WTC11 (cell line): ENCODE data around the gene SYNM. TPM values are rescaled to one million over a fixed set of nuclear protein-coding genes. Genes with fewer than 3 reads are reported as not detected.

ENCODE experiments used
- ATAC-seq: fragments of 200-7000 bp; cut with Tn5 transposase; 2 replicates; pipeline ENCODE4 v1.10.0; 2021; ENCODE audit warnings: mild to moderate bottlenecking, moderate library complexity
- CTCF ChIA-PET: fragments of 300-600 bp; sonication (Branson Sonifier 250); formaldehyde crosslinking; loops from one replicate; lab custom pipeline; 2021; ENCODE audit warnings: antibody characterized with exemption; lab: Charles Lee
- POLR2A ChIA-PET: fragments of 350-600 bp; sonication (Branson Sonifier 250); formaldehyde crosslinking; loops from one replicate; lab custom pipeline; 2021; ENCODE audit warnings: antibody characterized with exemption; lab: Charles Lee
- DNase-seq: peaks from one replicate; pipeline ENCODE4 v3.0.0; 2021; ENCODE audit warnings: low spot score
- H3K27ac Mint-ChIP-seq: 2 replicates; pipeline ENCODE4 v1.8.0; 2021; ENCODE audit warnings: mixed read lengths
- H3K27me3 Mint-ChIP-seq: 2 replicates; pipeline ENCODE4 v1.8.0; 2021; ENCODE audit warnings: low read depth, mild to moderate bottlenecking, moderate library complexity, mixed read lengths
- H3K36me3 Mint-ChIP-seq: 2 replicates; pipeline ENCODE4 v1.8.0; 2021; ENCODE audit warnings: mixed read lengths
- H3K4me1 Mint-ChIP-seq: 2 replicates; pipeline ENCODE4 v1.8.0; 2022; ENCODE audit warnings: mixed read lengths
- H3K4me3 Mint-ChIP-seq: 2 replicates; pipeline ENCODE4 v1.8.0; 2021; ENCODE audit warnings: mild to moderate bottlenecking, moderate library complexity, mixed read lengths
- H3K9me3 Mint-ChIP-seq: 2 replicates; pipeline ENCODE4 v1.8.0; 2021; ENCODE audit warnings: mixed read lengths
- ATF1 ChIP-seq: sonication (generic); formaldehyde crosslinking; IDR thresholded peaks from 2 replicates; pipeline ENCODE4 v1.8.1; 2023; ENCODE audit warnings: mild to moderate bottlenecking, moderate library complexity, missing genetic modification reagents
- ESRRA ChIP-seq: sonication (generic); formaldehyde crosslinking; IDR thresholded peaks from 2 replicates; pipeline ENCODE4 v1.8.1; 2022; ENCODE audit warnings: mild to moderate bottlenecking, missing genetic modification reagents, borderline replicate concordance
- FOXJ3 ChIP-seq: sonication (generic); formaldehyde crosslinking; IDR thresholded peaks from 2 replicates; pipeline ENCODE4 v1.9.0; 2021; ENCODE audit warnings: missing genetic modification reagents, mild to moderate bottlenecking, borderline replicate concordance
- FOXK1 ChIP-seq: sonication (generic); formaldehyde crosslinking; IDR thresholded peaks from 2 replicates; pipeline ENCODE4 v1.8.0; 2022; ENCODE audit warnings: mild to moderate bottlenecking, moderate library complexity, missing genetic modification reagents
- KAT7 ChIP-seq: sonication (generic); formaldehyde crosslinking; IDR thresholded peaks from 2 replicates; pipeline ENCODE4 v1.8.1; 2023; ENCODE audit warnings: missing genetic modification reagents, mild to moderate bottlenecking, borderline replicate concordance
- NFATC4 ChIP-seq: fragments of 250-450 bp; sonication (Bioruptor Pico); IDR thresholded peaks from 2 replicates; pipeline ENCODE4 v1.9.0; 2021; ENCODE audit warnings: mild to moderate bottlenecking
- NFE2L1 ChIP-seq: sonication (generic); formaldehyde crosslinking; IDR thresholded peaks from 2 replicates; pipeline ENCODE4 v1.8.1; 2023; ENCODE audit warnings: missing genetic modification reagents
- NFYB ChIP-seq: sonication (generic); formaldehyde crosslinking; conservative IDR thresholded peaks from 2 replicates; pipeline ENCODE4 v1.8.0; 2022; ENCODE audit warnings: low read depth, missing genetic modification reagents
- PRRX2 ChIP-seq: fragments of 250-450 bp; sonication (Bioruptor Pico); IDR thresholded peaks from 2 replicates; pipeline ENCODE4 v1.8.0; 2021; ENCODE audit warnings: mild to moderate bottlenecking
- SP1 ChIP-seq: sonication (generic); formaldehyde crosslinking; conservative IDR thresholded peaks from 2 replicates; pipeline ENCODE4 v1.8.1; 2022; ENCODE audit warnings: missing genetic modification reagents
- TEAD1 ChIP-seq: sonication (generic); formaldehyde crosslinking; IDR thresholded peaks from 2 replicates; pipeline ENCODE4 v1.8.0; 2022; ENCODE audit warnings: mild to moderate bottlenecking, missing genetic modification reagents
- ZNF232 ChIP-seq: sonication (generic); formaldehyde crosslinking; IDR thresholded peaks from 2 replicates; pipeline ENCODE4 v1.8.0; 2022; ENCODE audit warnings: mild to moderate bottlenecking, missing genetic modification reagents
- ZNF263 ChIP-seq: sonication (generic); formaldehyde crosslinking; IDR thresholded peaks from 2 replicates; pipeline ENCODE4 v1.8.1; 2022; ENCODE audit warnings: low read depth, mild to moderate bottlenecking, moderate library complexity, missing genetic modification reagents
- total RNA-seq: library from RNA; stranded (reverse); gene quantifications from 3 replicates; pipeline ENCODE4 v1.2.3, GENCODE V29; 2021
- TF ChIP-seq, protein P1 (sequence below): sonication (generic); formaldehyde crosslinking; conservative IDR thresholded peaks from 2 replicates; pipeline ENCODE4 v1.8.1; 2023; ENCODE audit warnings: mild to moderate bottlenecking, low read depth, missing genetic modification reagents, moderate library complexity
- TF ChIP-seq, protein P2 (sequence below): sonication (generic); formaldehyde crosslinking; IDR thresholded peaks from 2 replicates; pipeline ENCODE4 v1.8.0; 2023; ENCODE audit warnings: missing genetic modification reagents
- TF ChIP-seq, protein P3 (sequence below): sonication (generic); formaldehyde crosslinking; IDR thresholded peaks from 2 replicates; pipeline ENCODE4 v1.8.0; 2022; ENCODE audit warnings: mild to moderate bottlenecking, missing genetic modification reagents
- TF ChIP-seq, protein P4 (sequence below): sonication (generic); formaldehyde crosslinking; conservative IDR thresholded peaks from 2 replicates; pipeline ENCODE4 v1.8.1; 2022; ENCODE audit warnings: mild to moderate bottlenecking, missing genetic modification reagents
- TF ChIP-seq, protein P5 (sequence below): sonication (generic); formaldehyde crosslinking; IDR thresholded peaks from 2 replicates; pipeline ENCODE4 v1.8.1; 2022; ENCODE audit warnings: low read depth, mild to moderate bottlenecking, moderate library complexity, missing genetic modification reagents, borderline replicate concordance

The SYNM gene
- total RNA-seq, 1 experiment from 2014 or later: 2.2 TPM

DNA sequence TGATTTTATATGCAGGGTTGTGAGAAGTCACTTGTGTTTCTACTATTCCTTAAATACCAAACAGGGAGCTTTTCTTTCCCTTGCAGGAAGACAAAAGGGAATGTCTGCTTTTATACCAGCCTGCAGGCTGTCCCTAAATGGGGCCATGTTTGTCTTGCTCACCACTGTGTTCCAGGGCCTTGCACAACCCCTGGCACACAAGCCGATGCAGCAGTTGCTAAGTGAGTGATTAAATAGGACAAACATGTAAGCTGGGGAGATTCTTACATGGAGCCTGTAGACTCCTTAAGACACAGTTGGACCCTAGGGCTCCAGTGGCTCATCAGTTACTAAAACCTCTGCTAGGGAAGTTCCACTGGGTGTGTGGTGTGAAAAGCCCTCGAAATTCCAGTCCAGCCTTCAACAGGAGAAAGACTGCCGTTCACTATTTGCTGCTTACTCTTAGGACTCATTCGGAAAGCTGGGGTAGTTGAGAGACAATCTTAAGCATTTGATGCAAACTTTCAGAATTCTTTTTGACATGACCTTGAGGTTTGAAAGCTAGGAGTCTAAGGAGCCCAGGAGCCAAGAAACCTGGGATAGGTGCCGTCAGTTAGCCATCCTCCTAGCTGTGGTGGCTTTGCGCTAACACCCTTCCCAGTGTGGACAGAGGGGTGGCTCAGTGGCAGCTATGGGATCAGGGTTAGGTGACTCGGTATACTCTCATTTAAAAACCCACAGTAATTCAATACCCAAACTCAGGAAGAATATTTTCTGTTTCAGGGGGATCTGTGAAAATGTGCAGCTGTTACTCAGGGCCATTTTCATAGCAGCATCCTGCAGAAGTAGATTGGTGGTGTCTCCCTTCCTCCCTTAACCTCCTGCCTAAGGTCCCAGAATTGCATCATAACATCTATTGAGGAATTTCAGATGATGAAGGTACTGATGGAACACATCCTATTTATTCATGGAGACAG, 39.1 kb downstream of the SYNM start:
- DNase-seq: no peak
- H3K27ac Mint-ChIP-seq: peak overlapping the region; percentile 85
- H3K36me3 Mint-ChIP-seq: peaks cover 21% of the 10 kb centered on the region
- ATAC-seq: no peak
- H3K4me1 Mint-ChIP-seq: peaks cover 59% of the 10 kb centered on the region
- ChIA-PET POLR2A (interaction anchor here (0.8 kb wide), 1 partner anchor 89 kb away, joined by 3 read pairs; no protein-coding TSS in a partner anchor), CTCF (interaction anchor here (0.8 to 1.9 kb wide), 5 partner anchors 9 to 44 kb away, joined by 3 to 5 read pairs (median 4); partner anchors contain the start of gene SYNM)
- H3K9me3 Mint-ChIP-seq: peaks cover 4% of the 10 kb centered on the region; the same call in 1 of the 2 replicates
- no peak overlapping the region for H3K4me3 Mint-ChIP-seq
- TF ChIP-seq ZNF263: no peak
- TF ChIP-seq NFE2L1 (CRISPR knock-in tag): no peak
- TF ChIP-seq, all 79 proteins: peak for 0
- H3K27me3 Mint-ChIP-seq: no peaks in the 10 kb centered on the region

DNA sequence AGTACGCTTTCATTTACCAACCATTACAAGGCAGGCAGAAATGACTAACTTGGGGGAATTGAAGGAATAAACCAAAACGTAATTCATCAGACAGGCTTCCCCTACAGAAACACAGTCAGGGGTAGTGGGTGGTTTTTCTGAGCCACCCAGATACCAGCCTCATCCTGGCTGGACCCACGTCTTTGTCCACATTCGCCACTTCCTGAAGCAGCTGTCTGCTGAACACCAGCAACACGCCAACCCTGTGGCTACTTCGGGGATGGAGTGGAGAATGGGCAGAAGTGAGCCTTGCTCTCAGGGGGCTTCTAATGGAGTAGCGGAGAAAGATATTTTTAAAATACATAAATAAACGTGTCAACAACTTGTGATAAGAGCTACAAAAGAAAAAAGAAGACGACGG, 40.1 kb downstream of the SYNM start:
- Mint-ChIP-seq H3K4me1 (peaks cover 56% of the 10 kb centered on the region), H3K9me3 (peaks cover 4% of the 10 kb centered on the region; the same call in 1 of the 2 replicates), H3K4me3 (no peak overlapping the region), H3K36me3 (peaks cover 17% of the 10 kb centered on the region), H3K27me3 (no peaks in the 10 kb centered on the region), H3K27ac (no peak overlapping the region)
- ChIA-PET CTCF (no interaction called here), POLR2A (no interaction called here)
- ATAC-seq (no peak), DNase-seq (no peak)
- no peak for TF ChIP-seq NFYB (CRISPR knock-in tag)
- TF ChIP-seq, protein P1, sequence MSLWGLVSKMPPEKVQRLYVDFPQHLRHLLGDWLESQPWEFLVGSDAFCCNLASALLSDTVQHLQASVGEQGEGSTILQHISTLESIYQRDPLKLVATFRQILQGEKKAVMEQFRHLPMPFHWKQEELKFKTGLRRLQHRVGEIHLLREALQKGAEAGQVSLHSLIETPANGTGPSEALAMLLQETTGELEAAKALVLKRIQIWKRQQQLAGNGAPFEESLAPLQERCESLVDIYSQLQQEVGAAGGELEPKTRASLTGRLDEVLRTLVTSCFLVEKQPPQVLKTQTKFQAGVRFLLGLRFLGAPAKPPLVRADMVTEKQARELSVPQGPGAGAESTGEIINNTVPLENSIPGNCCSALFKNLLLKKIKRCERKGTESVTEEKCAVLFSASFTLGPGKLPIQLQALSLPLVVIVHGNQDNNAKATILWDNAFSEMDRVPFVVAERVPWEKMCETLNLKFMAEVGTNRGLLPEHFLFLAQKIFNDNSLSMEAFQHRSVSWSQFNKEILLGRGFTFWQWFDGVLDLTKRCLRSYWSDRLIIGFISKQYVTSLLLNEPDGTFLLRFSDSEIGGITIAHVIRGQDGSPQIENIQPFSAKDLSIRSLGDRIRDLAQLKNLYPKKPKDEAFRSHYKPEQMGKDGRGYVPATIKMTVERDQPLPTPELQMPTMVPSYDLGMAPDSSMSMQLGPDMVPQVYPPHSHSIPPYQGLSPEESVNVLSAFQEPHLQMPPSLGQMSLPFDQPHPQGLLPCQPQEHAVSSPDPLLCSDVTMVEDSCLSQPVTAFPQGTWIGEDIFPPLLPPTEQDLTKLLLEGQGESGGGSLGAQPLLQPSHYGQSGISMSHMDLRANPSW: no peak

DNA sequence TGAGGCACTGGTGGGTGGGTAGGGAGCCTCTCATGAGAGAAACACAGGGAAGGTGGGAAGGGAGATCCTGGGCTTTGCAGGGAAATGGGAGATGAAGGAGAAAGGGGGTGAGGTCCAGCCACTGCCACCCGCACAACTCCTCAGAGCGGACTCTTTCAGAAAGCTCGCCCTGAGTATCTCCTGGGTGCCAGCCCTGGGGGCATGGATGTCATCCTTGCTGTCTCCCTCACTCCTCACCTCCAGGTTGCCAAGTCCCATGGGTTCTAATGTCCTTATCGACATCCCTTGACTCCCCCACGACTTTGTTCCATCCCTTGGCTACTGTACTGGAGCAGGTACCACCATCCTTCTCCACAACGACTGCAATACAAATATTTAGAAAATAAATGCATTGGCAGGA, 40.9 kb downstream of the SYNM start:
- TF ChIP-seq FOXJ3 (no peak), ESRRA (CRISPR knock-in tag) (no peak), ZNF232 (no peak), FOXK1 (CRISPR knock-in tag) (no peak), NFATC4 (CRISPR knock-in tag) (no peak), PRRX2 (CRISPR knock-in tag) (no peak), SP1 (no peak)
- TF ChIP-seq, protein P2, sequence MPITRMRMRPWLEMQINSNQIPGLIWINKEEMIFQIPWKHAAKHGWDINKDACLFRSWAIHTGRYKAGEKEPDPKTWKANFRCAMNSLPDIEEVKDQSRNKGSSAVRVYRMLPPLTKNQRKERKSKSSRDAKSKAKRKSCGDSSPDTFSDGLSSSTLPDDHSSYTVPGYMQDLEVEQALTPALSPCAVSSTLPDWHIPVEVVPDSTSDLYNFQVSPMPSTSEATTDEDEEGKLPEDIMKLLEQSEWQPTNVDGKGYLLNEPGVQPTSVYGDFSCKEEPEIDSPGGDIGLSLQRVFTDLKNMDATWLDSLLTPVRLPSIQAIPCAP (CRISPR knock-in tag): no peak
- POLR2A ChIA-PET: no interaction called here
- H3K36me3 Mint-ChIP-seq: peaks cover 12% of the 10 kb centered on the region
- peaks cover 56% of the 10 kb centered on the region for H3K4me1 Mint-ChIP-seq
- DNase-seq (no peak), ATAC-seq (no peak)
- CTCF ChIA-PET: no interaction called here
- no peak overlapping the region for H3K4me3 Mint-ChIP-seq
- no peaks in the 10 kb centered on the region for H3K27me3 Mint-ChIP-seq
- H3K27ac Mint-ChIP-seq: no peak overlapping the region
- peaks cover 4% of the 10 kb centered on the region; the same call in 1 of the 2 replicates for H3K9me3 Mint-ChIP-seq

DNA sequence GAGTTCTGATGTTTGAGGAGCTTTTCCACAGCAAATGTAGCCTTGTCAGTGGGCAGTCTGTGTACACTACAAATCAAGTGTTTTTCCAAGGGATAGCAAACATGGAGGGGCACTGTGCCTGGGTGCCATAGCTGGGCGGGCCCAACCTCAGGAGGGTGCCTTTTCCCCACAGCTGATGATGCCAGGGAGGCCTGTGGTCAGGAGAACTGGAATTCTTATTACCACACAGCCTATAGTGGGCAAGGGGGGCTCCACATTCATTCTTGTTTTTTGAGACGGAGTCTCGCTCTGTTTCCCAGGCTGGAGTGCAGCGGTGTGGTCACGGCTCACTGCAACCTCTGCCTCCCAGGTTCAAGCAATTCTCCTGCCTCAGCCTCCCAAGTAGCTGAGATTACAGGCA, 41.8 kb downstream of the SYNM start:
- peaks cover 4% of the 10 kb centered on the region; the same call in 1 of the 2 replicates for H3K9me3 Mint-ChIP-seq
- ChIA-PET POLR2A (no interaction called here), CTCF (no interaction called here)
- ATAC-seq (no peak), DNase-seq (no peak)
- no peak overlapping the region for H3K27ac Mint-ChIP-seq
- TF ChIP-seq ATF1 (CRISPR knock-in tag): no peak
- TF ChIP-seq KAT7 (CRISPR knock-in tag): no peak
- TF ChIP-seq, protein P3, sequence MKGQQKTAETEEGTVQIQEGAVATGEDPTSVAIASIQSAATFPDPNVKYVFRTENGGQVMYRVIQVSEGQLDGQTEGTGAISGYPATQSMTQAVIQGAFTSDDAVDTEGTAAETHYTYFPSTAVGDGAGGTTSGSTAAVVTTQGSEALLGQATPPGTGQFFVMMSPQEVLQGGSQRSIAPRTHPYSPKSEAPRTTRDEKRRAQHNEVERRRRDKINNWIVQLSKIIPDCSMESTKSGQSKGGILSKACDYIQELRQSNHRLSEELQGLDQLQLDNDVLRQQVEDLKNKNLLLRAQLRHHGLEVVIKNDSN: no peak
- TF ChIP-seq, protein P4, sequence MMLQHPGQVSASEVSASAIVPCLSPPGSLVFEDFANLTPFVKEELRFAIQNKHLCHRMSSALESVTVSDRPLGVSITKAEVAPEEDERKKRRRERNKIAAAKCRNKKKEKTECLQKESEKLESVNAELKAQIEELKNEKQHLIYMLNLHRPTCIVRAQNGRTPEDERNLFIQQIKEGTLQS (CRISPR knock-in tag): no peak
- no peak for TF ChIP-seq TEAD1 (CRISPR knock-in tag)
- TF ChIP-seq, protein P2 (CRISPR knock-in tag): no peak
- TF ChIP-seq, protein P5, sequence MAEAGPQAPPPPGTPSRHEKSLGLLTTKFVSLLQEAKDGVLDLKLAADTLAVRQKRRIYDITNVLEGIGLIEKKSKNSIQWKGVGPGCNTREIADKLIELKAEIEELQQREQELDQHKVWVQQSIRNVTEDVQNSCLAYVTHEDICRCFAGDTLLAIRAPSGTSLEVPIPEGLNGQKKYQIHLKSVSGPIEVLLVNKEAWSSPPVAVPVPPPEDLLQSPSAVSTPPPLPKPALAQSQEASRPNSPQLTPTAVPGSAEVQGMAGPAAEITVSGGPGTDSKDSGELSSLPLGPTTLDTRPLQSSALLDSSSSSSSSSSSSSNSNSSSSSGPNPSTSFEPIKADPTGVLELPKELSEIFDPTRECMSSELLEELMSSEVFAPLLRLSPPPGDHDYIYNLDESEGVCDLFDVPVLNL: no peak
- TF ChIP-seq, all 79 proteins: peak for 0
- Mint-ChIP-seq H3K4me1 (peaks cover 50% of the 10 kb centered on the region), H3K27me3 (no peaks in the 10 kb centered on the region), H3K4me3 (no peak overlapping the region), H3K36me3 (peaks cover 14% of the 10 kb centered on the region)
